Stimulated activated CD8-positive, alpha-beta memory T cell treated with anti-CD3 and anti-CD28 coated beads, Interleukin-12 subunit alpha, Interleukin-12 subunit beta, amount 100 ng/mL, for 24 hours (primary cell): Measurements from ENCODE around the gene LSM7.
A peak's percentile ranks its signal among the peaks of the same experiment; 100 is the strongest.

Experiments
- DNase-seq: peaks from one replicate; pipeline ENCODE4 v3.0.0-alpha.2; 2020; ENCODE audit errors: extremely low read depth

LSM7 gene

GRCh38 chr19:2278459-2279158, 49.8 kb downstream of the LSM7 start:
- no peak for DNase-seq

DNA sequence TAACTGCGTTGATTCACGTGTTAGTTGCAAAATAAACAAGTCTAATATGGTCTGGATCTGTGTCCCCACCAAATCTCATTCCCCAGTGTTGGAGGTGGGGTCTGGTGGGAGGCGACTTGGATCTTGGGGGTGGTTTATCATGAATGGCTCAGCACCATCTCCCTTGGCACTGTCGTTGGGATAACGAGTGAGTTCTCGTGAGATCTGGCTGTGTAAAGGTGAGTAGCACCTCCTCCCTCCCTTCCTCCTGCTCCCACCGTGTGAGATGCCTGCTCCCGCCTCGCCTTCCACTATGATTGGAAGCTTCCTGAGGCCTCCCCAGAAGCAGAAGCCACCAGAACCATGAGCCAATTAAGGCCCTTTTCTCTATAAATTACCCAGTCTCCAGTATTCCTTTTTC, 51.2 kb downstream of the LSM7 start:
- DNase-seq: no peak

GRCh38 chr19:2276429-2276986, 51.9 kb downstream of the LSM7 start:
- DNase-seq: no peak

GRCh38 chr19:2275588-2276428, 52.6 kb downstream of the LSM7 start:
- no peak for DNase-seq

DNA sequence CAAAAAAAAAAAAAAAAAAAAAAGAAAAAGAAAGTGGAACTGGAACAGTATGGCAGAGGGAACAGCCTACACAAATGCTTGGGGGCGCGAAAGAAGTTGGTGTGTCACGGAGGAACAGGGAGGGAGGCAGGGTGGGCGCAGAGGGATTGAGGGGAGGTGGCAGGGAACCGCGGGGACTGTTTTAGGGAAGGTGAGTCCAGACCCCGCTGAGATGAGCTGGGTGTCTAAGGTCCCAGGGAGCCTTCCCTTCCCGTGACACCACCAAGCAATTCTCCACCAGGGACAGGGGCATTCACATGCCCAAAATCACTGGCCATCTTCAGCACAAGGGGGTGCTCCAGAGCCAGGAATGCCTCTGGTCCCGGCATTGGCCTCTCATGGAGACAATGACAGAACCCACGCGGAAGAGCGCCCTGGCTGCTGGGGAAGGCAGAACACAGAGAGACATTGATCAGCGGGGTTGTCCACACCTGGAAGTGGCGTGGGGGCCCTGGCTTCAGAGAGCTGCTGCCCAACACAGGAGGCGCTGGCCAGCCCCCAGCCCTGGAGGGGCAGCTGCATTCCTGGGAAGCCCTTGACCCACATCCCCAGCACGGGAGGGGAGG, 53.4 kb downstream of the LSM7 start:
- DNase-seq: no peak

DNA sequence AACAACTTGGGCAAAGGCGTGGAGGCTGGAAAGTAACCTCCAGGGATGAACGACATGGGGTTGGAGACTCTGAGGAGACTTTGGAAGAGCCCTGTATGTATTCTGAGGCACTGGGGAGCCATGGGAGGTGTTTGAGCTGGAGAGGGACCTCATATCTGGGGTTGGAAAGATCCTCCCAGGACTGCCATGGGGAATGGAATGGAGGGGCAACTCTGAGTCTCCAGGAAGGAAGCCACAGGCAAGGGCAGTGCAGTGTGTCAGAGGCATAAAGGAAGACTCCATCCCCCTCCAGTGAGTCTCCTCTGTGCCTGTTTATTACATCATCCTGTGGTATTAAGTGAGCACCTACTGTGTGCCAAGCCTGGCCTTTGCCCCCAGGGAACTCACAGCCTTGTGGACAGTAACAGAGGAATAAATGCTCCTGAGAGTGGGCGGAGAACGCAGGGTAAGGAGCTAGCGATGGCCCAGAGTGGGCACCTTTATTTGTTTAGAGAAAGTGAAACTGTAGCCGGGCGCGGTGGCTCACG, 54.1 kb downstream of the LSM7 start:
- DNase-seq: no peak

DNA sequence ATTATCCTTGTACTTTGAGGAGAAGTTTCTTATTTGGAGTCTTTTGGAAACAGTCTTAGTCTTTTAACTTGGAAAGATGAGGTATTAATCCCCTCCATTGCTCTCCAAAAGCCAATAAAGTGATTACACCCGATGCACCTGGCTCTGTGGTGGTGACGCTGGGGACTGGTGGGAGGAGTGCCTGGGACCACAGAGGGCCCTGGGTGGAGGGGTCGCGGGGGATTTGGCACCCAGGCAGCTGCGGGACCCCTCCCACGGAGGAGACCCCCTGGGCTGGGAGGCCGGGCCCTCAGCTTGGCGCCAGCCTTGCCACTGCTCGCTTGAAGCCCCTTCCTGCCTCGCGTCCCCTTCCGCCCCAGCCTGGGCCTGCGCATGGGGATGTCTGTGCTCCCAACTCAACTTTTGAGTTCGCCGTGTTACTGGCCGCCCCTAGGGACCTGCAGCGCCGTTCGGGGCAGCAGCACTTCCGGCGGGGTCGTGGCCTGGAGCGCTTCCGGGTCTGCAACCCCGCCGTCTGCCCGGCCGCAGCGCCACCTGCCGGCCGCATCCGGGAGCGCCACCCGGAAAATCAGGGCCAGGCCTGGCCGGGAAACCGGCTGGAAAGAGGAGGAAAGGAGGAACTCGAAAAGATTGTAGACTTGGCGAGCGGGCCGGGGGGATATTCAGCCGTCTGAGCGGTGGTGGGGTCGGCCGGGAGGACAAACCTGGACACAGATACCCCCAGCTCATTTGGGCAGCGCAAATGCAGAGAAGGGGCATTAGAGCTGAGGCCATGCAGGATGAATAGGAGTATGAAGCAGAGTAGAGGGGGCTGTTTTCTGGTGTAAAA, 54.8 kb downstream of the LSM7 start:
- peak; percentile 45 for DNase-seq
